HG02610 (cell line): ENCODE results near the gene PRMT7.
A peak's percentile ranks its signal among the peaks of the same experiment; 100 is the strongest.

ENCODE experiments used
- ATAC-seq: cut with Tn5 transposase; IDR thresholded peaks from one replicate; pipeline ENCODE4 v1.9.1; 2021; ENCODE audit warnings: mild to moderate bottlenecking, moderate library complexity; ENCODE audit not compliant: unreplicated experiment

The PRMT7 gene

DNA sequence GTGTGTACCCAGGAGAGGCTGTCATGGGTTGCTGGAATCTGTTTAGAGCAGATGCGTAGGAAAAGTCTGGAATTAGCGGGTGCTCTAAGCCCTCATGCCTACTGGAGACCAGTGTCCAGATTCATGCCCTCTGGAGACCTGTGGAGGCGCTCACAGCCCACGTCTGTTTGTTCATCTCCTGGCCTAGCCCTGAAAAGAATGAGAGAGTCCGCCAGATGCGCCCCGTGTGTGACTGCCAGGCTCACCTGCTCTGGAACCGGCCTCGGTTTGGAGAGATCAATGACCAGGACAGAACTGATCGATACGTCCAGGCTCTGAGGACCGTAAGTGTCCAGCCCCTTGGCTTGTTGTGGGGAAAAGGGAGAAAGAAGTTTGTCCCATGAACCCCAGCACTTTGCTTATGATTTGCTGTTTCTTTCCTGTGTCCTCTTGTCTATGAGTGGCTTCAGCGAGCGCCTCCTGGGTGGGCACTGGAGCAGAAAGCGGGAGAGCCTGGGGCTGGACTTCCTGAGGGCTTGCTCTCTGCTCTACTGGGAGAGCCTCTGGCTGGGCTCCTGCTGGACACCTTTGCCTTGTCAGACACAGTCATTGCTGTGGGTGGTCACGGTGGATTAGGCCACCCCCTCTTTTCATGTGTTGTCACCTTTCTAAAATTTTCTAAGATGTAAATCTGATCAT is 35.3 kb downstream of the PRMT7 start:
- ATAC-seq: no peak

DNA sequence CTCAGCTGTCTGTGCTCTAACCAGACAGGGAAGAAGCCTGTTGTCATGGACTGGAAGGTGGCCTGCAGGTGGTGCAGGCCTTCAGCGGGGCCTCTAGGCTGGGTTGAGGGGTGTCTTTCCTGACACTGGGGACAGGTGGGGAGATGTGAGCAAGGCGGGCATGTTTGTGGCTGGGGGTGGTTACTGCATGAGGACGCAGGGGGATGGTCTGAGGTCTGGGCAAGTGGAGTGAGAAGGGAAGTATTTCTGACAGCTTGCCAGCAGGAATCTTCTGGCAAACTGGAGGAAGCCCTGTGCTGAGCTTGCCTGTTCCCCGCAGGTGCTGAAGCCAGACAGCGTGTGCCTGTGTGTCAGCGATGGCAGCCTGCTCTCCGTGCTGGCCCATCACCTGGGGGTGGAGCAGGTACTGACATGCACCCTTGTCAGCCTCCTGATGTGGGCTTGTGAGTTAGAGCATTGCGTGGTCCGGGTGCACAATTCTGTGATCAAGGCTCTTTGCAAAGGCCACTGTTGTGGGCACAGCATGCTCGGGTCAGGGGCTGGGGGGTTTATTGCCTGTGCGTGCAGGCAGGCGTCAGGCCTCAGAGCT is 36.2 kb downstream of the PRMT7 start:
- no peak for ATAC-seq

DNA sequence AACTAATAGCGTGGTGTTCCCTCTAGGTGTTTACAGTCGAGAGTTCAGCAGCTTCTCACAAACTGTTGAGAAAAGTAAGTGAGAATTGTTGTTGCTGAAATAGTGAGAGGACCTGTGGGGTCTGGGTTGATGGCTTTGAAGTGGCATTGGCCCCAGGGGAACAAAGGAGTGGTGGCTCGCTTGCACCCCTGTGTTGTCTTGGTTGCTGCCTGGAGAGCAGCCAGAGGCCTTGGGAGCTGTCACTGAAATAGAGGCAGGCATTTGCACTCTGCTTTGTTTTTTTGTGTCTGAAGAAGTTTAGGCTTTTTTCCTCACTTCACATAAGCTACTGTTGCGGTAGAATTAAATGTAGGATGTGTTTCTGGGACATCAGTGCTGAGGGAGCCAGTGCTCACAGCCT is 36.8 kb downstream of the PRMT7 start:
- no peak for ATAC-seq

DNA sequence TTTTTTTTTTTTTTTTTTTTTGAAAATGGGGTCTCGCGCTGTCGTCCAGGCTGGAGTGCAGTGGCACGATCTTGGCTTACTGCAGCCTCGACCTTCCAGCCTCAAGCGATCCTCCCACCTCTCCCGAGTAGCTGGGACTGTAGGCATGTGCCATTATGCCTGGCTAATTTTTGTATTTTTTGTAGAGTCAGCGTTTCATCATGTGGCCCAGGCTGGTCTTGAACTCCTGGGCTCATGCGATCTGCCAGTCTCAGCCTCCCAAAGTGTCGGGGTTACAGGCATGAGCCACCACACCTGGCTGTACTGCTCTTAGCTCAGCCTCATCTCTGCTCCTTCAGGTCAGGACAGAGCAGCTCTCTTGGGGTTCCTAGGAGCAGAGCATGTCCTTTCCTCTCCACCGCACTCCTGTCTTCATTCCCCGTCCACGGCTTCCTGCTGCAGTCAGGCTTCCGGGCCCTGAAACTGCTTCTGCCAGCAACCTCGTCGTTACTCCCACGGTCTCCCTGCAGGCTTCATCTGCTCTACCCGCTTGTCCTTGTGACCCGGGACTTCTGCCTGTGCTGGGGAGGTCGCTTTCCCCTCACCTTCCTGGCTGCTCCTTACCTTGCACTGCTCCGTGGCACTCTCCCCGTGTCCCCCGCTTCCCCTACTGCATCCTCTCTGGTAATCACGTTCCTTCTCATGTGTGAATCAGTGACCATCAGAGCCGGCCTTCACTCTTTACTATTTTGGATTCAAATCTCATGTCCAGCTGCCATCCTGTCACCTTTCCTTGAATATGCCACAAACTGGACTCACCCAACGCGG is 38.0 kb downstream of the PRMT7 start:
- no peak for ATAC-seq

DNA sequence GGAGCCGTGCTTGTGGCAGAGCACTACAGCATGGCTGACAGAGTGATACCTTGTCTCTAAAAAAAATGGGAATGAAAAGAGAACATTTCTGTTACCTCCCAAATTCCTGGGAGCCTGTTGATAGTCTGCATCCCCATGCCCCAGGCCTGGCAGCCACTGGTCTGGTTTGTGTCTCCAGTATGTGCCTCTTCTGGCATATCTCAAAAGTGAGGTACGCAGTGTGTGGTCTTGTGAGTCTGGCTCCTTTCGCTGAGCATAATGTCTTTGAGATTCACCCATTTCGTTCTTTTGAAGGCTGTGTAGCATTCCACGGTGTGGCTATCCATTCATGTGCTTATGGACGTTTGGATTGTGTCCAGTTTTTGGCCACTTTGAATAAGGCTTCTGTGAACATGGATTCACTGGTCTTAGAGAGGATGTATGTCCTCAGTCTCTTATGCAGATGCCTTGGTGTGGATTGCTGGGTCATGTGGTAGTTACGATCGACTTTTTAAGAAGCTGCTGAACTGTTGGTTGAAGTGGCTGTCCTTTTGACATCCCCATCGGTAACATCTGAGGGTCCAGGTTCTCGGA is 39.1 kb downstream of the PRMT7 start:
- ATAC-seq: no peak

DNA sequence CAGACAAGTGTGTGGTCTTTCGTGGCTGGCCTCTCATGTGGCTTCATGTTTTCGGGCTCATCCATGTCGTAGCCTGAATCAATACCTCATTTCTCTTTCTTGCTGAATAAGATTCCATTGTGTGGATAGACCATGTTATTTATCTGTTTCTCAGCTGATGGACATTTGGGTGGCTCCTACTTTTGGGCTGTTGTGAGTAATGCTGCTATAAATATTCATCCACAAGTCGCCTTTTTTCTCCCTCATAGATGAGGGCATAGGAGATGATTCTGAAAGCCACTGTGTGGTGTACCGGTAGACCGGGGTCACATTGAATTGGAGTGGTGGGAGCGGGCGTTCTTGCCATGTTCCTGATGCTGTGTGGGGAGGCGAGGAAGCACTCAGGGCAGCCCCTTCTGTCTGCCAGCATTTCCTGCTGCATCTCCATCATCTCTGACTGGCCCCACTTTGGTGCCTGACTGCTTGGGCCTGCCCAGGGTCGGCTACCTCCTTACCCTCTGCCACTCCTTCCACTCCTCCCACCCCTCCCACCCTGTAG is 40.1 kb downstream of the PRMT7 start:
- ATAC-seq: no peak

DNA sequence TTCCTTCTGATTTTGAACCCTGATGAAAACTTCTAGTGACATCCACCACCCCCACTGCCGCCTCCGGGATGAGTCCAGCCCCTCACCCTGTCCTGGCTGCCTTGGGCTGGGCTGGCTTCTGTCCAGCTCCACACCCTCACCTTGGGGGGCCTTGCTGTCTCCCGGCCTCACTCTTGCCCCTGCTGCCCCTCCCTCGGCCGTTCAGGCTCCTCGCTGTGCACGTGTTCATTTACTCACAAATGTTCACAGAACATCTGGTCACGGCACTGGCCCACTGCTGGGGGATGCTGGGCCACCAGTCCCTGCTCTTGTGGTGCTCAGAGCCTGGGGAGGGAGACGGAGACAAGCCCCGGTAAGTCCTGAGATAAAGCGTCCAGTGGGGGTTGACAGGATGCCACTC is 40.6 kb downstream of the PRMT7 start:
- no peak for ATAC-seq

DNA sequence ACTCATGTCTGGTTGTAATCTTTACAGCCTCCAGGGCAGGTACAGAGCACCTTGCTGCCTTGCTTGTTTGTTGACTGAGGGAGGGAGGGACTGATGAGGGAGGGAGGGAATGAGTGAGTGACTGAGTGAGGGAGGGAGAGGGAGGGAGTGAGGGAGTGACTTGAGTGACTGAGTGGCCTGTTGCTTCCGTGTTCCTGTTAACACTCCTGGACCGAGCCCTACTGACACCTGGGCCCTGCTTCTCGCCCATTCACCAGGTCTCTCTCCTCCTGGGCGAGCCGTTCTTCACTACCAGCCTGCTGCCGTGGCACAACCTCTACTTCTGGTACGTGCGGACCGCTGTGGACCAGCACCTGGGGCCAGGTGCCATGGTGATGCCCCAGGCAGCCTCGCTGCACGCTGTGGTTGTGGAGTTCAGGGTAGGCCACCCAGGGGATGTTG is 41.2 kb downstream of the PRMT7 start:
- ATAC-seq: no peak

DNA sequence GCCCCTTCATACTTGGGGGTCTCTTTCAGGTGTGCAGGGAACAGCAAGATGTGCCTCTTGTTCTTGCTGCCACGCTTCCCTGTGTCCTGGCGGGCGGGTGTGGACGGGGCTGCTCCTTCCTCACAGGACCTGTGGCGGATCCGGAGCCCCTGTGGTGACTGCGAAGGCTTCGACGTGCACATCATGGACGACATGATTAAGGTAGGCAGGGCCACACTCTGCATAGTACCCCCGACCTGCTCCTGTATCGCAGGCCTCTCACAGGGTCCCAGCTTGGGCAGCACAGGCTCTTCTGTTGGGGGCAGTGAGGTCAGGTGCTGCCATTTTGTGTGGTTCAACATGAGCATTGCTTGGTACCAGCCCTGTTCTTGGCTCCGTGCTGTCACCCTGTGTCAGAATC is 42.5 kb downstream of the PRMT7 start:
- ATAC-seq: no peak

DNA sequence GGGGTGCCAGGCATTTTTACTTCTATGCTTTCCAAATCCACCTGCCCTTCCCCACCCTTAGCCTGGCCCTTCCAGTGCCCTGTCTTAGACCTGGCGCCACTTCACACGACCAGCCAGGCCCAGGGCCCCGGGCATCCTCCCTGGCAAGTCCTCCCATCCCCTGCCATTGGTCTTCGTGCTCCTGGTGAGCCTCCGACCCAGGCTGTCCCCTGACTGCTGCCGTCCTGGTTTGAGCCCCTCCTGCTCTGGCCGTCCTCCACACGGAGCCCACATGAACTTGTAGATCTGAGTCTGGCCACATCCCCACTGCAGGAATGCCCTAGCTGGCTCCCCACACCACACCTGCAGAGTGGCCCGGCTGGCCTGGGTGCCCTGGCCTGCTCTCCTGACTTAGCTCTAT is 44.0 kb downstream of the PRMT7 start:
- ATAC-seq: no peak

DNA sequence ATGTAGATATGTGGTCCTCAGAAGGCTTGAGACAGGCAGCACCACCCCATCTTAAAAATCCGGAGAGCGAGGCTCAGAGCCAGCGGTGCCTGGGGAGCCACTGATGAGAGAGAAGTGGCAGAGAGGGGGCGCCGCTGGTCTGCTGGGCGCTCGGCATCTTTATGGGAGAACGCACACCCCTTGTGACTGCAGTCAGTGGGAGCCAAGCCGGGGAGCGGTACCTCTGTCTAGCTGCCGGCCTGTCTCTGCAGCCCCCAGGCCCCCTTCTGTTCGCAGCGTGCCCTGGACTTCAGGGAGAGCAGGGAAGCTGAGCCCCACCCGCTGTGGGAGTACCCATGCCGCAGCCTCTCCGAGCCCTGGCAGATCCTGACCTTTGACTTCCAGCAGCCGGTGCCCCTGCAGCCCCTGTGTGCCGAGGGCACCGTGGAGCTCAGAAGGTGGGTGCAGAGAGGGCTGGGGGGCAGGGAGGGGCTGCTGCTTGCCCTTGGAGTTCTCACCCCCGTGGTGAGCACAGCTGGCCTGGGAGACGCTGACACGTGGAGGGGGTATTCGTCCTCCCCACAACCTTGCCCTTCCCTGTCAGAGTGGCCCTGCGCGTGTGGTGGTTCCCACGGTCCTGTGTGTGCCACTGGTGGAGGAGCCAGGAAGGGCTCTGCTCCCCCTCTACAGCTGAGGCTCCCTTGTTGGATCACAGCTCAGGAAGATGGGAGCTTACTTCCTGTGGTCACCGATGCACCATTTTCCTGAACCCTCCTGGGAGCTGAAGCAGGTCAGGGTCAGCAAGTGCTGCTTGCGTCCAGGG is 44.8 kb downstream of the PRMT7 start:
- ATAC-seq: peak; percentile 15

DNA sequence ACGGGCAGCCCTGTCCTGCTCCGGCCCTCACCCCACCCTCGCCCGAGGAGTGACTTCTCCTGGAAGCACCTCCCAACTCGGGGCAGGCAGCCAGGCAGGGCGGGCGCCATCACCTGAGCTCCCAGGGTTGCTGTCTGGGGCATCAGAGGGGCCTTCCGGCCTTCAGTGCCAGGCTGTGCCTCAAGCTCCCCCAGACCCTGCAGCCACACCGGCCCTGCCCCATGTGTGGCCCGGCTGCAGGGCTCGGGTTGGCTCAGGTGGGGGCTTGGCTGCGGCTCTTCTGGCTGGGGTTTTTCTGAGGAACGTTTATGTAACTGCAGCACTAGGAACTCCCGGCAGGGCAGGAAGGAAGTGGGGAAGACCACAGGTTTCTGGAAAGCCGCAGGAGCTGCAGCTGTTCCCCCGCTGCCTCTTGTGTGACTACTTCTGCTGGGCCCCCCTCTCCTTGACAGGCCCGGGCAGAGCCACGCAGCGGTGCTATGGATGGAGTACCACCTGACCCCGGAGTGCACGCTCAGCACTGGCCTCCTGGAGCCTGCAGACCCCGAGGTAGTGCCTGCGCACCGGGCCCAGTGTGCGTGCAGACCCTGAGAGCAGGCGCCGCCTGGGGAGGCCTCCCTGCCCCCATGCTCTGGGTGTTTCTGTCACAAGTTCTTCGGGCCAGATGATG is 45.6 kb downstream of the PRMT7 start:
- ATAC-seq: peak; percentile 75

DNA sequence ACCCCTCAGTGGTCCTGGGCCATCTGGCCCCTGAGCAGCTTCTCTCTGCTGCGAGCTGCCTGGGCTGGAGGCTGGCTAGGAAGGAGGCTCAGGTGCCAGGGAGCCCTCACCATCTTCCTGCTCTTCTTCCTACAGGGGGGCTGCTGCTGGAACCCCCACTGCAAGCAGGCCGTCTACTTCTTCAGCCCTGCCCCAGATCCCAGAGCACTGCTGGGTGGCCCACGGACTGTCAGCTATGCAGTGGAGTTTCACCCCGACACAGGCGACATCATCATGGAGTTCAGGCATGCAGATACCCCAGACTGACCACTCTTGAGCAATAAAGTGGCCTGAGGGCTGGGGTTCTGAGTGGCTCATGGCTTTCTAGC is 46.1 kb downstream of the PRMT7 start:
- ATAC-seq: no peak

DNA sequence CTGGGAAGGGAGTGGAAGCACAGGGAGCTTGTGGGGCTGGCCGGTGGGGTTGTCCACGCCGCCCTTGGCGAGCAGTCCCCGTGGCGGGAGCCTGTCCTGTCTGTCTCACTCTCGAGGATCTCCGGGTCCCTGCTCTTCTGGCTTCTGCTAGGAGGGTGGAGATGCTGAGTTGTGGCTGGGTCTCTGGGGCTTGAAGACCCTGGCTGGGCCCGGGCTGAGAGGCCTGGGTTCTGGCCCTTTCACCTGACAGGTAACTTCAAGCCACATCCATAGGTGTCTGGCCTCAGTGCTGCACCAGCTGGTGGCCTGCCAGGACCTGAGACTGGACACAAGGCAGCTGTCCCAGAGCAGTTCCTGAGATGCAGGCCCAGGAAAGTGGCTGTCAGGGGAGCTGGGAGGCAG is 46.7 kb downstream of the PRMT7 start:
- no peak for ATAC-seq

DNA sequence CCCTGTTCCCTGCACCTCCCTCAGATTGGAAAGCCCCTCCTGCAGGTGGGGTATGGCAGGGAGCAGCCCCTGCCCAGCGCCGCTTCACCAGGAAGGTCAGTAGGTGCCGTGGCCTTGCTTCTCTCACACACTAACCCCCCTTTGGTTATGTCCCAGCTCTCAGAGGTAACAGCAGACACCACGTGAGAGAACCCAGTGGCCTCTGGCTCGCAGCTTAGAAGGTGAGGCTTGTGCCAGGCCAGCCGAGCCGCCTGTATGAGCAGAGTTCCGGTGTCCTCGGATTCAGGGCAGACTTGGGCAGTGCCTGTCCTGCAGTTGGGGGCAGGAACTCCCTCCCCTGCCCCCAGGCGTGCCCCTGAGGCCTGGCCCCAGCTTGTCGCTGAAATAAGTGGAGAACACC is 47.1 kb downstream of the PRMT7 start:
- no peak for ATAC-seq

DNA sequence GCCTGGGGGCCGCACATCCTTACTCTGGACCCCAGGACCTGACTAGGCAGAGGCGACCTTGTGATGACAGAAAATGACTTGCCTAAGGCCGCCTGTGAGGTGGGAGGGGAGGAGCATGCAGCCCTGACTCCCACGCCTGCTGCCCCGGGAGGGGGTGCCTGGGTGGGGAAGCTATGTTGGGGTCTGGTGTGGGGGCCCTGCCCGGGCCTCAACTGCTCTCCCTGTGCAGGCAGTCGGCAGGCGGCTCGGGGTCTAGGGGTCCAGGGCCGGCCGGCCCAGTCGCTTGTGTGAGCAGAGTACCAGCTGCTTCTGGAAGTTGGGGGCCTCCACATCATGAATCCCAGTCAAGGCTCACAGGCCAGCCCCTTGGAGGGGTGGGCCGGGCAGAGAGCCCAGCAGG is 48.1 kb downstream of the PRMT7 start:
- no peak for ATAC-seq

DNA sequence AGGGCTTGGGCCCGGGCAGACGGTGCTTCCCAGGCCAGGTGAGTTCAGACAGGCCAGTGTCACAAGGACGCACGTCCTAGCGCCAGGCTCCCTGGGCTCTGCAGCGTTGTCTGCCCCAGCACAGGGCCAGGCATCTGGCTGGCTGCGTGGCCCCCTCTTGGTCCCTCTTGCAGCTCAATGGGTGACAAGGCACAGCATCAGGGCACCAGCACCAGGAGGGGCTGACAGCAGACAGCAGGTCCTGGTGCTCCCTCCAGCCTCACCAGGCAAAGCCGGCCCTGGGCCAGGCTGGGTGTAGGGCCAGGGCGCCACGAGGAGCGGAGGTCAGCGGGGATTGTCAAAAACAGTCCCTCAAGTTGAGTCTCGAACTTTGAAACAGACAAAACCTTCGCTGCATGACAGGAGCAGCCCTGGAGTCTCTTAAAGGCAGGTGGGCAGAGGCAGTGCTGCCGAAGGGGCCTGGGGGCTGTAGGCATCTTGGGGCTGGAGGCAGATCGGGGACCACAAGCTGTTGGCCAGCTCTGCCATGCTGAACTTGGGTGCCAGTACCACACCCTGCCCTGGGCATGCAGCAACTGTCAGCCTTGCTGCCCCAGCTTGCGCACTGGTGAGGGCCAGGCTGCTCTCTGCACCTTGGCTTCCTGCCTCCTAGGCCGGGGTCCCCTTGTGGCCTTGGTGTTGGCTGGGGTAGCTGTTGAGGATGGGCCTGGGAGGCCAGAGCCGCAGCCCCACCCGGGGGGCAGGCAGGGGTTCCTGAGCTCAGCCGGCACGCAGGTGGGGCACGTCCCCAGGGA is 48.8 kb downstream of the PRMT7 start:
- ATAC-seq: no peak

DNA sequence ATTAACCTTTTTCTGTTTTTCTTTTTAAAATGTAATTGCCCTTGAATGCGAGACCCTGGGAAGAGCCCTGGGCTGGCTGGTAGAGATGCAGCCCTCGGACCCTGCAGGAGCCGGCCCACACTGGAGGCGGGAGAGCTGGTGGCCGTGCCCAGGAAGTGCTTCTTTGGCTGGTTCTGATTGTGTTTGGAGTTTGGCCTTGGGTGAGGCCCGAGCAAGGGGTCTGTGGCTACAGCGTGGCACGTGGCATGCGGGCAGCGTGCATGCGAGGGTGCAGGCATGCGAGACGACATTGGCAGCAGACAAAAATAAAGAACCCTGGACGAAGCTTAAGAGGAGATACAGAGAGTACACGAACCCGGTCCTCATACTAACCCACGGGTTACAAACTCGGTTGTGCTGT is 49.7 kb downstream of the PRMT7 start:
- no peak for ATAC-seq

DNA sequence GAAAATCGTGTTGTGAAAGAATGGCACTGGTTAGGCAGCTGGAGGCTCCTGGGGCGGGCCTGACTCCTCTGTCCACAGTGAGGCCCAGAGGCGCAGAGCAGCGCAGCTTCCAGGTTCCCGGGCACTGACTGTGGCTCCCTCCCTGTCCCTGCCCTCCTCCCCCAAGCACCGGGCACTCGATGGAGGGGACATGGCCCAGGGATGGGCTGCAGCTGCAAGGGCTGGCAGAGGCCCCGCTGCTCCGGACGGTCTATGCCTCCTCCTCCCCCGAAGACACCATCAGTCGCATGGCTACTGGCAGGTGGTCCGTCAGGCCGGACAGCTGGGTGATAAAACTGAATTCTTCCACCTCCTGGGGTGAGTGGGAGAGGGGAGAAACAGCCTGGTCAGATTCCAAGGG is 50.1 kb downstream of the PRMT7 start:
- no peak for ATAC-seq
